Stimulated activated CD8-positive, alpha-beta memory T cell treated with anti-CD3 and anti-CD28 coated beads, Interleukin-15, amount 100 ng/mL, for 24 hours (primary cell): Measurements from ENCODE around the gene ZNF592.
"Not testable (repeated sequence)": the region's sequence is repeated elsewhere in the genome, so short reads cannot be mapped to it uniquely, and the experiment has no call there.

Source experiments
- DNase-seq: peaks from one replicate; pipeline ENCODE4 v3.0.0-alpha.2; 2020; ENCODE audit warnings: low read depth

Gene ZNF592

DNA sequence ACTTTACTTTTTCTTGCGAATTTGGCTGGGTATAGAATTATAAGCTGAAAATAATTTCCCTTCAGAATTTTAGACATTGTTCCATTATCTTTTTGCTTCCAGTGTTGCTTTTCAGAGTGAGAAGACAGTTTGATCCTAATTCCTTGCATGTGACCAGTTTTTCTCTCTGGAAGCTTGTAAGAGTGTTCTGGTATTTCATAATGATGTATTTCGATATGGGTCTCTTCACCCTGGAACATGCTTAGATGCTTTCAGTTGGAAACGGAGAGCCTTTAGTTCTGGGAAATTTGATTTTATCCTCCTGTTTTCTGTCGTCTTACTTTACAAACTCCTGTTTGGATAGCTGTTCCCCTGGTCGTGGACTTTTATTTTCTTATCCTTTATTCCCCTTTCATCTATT is 82.6 kb downstream of the ZNF592 start:
- no peak for DNase-seq

DNA sequence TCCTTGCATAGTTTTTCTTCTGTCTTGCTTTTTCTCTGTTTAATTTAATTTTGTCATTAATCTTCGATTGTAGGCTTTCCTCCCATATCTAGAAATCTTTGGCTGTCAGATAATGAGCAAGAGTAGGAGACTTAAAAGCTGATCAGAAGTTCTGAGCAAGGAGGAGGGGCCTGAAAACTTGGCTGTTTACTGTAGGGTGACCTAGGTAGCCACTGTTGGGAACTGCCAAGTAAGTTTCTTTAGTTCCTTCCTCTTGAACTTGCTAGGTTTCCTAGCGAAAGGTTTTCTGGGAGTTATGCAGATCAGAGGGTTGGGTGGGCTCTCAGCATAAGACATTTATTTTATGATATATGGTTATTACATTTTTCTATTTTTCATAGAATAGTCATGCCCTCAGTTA is 83.2 kb downstream of the ZNF592 start:
- no peak for DNase-seq

DNA sequence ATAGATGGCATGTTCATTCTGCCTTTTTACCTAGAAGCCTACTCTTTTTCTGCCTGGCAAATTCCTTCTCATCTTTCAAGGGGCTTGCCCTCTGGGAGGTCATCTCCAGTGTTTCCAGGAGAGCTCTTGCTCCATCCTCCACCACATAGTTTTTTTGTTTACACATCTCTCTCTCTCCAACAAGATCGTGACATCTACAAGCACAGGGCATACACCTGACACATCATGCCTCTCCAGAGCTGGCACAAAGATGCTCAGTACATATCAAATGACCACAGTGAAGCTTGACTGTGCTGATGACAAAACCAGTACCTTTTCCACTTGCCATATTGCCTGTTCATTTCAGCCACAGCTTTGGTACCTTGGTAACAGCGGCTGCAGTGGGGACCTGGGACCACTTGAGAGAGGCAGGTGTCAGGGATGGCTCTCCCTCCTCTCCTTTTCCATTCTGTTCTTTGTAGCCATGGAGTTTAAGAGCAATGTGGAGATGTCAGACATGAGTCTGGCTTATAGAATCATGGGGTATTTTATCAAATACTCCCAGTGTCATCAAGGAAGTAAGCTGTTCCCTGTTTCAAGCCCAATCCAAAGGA is 84.2 kb downstream of the ZNF592 start:
- no peak for DNase-seq

DNA sequence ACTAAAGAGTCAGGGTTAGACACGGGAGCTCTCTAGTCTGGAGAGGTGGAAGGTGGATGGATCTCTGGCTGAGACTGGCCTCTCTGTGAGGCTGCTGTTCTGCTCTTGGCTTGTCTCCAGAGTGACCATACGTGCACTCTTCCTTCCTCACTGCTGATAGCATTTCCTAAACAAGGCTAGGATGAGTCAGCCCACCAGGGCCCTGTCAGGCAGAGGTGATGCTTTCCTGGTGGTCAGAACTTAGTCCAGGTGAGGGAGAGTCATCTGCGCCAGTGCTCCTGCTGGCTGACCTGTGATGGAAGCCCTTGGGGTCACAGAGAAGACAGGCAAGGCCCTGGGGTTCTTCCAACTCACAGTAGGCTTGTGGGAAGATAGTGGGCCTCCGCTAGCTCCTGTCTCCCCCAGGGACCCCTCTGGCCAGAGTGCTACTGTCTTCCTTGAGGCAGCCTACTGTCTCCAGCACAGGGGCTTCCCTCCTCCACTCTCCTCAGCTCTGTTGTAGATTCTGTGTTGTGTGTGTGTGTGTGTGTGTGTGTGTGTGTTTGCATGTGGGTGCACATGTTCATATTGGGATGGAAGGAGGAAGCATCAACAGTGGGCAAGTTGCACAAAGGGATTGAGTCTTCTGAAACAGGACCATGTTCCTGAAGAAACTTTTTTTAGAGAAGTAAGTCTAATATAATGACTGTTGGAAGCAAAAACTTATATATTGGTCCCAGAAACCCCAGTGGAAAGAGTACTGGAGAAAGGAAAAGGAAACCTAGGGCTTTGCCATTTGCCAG is 85.2 kb downstream of the ZNF592 start:
- no peak for DNase-seq

DNA sequence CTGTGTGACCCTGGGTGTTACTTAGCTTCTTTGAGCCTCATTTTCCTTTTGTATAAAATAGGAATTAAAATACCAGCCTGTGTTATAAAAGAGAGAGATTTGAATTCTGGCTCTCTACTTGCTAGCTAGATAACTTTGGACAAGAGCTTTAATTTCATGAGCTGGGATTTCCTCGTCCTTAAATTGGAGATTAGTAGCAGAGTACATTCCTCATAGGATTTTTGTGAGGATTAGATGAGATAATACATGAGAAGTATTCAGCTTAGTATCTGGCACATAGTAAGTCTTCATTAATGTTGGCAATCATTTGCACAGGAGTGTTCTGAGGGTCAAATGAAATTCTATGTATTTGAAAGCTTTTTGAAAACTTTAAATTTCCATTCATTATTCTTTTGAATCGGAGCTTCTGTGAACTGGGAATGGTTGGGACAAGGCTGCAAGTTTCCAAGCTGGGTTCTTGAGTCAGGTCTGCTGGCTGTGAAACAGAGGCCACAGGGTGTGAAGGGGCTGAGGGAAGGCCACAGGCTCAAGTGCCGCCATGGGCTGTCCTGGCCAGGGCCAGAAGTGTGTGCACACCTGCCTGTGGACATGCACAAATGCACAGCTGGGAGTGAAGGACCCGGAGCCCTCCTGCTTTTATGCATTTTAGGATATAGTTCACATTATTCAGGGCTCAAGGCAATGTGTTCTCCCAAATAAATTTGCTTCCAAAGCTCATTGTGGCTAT is 86.0 kb downstream of the ZNF592 start:
- DNase-seq: no peak

DNA sequence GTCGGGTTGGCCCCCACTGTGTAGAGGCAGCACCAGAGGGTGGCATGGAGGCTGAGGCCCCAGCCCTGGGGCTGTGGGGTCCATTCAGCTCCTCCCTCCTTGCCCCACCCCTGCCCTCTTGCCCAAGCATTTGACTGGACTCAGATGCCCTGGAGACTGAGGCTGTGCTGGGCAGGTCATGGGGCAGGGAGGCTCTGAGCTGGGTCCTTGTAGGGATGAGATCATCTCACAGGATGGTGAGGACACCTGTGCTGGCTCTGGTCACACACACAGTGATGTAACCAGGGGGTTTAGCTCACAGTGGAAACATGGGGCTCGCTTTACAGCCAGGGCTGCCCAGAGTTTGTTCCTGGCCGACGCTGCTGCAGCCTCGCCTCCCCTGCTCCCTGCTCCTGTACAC is 86.6 kb downstream of the ZNF592 start:
- no peak for DNase-seq

DNA sequence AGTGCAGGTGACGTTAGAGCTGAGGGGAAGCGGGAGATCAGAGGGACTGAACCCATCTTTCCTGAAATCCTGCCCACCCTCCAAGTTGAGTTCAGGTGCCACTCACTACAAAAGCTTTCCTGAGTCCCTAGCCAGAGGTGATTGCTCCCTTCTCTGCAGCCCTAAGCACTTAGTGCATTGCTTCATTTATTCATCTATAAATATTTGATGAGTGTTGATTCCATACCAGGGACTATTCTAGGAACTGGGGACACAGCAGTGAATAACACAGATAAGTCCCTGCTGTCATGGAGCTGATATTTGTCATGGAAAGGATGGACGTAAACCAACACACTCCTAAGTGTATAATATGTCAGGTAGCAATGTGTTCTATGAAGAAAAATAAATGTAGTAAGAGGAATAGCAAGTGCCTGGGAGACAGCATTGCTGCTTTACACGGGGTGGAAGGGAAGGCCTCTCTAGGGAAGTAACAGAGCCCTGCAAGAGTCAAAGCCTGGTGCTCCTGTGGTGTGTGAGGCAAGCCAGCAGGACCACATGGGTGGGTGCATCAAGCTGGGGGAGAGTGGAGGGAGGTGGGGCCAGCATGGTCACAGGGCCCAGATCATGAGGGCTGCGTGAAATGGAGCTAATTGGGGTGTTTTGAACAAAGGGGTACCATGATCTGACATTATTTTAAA is 87.4 kb downstream of the ZNF592 start:
- no peak for DNase-seq

DNA sequence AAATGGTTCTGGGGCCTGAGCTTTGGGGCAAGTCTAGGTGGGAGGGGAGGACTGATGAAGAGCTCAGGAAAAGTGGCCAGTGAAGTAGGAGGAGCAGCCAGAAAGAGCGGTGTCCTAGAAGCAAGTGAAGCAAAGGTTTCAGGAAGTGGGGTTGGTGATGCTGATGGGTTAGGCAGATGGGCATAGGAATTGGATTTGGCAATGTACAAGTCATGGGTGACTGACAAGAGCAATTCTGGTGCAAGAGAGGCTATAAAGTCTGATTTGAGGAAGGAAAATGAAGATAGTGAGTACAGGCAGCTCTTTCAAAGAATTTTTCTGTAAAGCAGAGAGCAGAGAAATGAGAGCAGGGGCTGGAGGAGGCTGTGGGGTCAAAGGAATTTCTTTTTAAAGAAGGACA is 88.5 kb downstream of the ZNF592 start:
- DNase-seq: no peak

DNA sequence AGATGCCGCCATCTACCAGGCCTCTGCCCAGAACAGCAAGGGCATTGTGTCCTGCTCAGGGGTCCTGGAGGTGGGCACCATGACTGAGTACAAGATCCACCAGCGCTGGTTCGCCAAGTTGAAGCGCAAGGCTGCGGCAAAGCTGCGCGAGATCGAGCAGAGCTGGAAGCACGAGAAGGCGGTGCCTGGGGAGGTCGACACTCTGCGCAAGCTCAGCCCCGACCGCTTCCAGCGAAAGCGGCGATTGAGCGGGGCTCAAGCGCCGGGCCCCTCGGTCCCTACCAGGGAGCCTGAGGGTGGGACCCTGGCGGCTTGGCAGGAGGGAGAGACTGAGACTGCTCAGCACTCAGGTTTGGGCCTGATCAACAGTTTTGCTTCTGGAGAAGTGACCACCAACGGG is 91.3 kb downstream of the ZNF592 start:
- DNase-seq: no peak

DNA sequence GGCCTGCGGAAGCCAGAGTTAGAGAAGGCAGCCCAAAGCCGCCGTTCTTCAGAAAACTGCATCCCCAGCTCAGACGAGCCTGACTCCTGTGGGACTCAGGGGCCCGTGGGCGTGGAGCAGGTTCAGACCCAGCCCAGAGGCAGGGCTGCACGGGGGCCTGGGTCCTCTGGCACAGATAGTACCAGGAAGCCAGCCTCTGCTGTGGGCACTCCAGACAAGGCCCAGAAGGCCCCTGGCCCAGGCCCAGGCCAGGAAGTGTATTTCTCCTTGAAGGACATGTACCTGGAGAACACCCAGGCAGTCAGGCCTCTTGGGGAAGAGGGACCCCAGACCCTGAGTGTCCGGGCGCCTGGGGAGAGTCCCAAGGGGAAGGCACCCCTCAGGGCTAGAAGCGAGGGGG is 91.9 kb downstream of the ZNF592 start:
- no peak for DNase-seq

DNA sequence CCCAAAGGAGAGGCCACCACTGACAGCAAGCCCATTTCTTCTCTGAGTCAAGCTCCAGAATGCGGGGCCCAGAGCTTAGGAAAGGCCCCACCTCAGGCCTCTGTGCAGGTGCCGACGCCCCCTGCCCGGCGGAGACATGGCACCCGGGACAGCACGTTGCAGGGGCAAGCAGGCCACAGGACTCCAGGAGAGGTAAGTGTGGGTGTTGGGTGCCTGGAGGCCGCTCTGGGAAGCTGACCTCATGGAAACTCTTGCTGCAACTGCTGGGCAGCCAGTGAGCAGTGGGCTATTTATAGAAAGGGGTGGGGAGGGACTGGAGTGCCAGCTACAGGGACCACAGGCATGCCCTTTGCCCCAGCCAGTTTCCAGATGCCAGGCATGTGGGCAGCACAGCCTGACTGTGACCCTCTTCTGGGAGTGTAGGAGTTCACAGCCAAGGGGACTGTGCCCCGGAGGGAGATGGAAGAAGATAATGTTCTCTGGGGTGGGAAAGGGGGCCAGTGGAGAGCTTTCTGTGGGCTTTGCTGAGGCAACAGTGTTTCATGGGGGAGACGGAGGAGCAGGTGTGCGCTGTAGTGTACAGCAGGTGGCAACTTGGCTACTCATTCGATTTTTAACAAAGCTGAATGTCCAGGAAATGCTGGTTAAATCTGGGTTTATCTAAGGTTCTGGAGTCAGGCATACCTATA is 92.5 kb downstream of the ZNF592 start:
- no peak for DNase-seq

DNA sequence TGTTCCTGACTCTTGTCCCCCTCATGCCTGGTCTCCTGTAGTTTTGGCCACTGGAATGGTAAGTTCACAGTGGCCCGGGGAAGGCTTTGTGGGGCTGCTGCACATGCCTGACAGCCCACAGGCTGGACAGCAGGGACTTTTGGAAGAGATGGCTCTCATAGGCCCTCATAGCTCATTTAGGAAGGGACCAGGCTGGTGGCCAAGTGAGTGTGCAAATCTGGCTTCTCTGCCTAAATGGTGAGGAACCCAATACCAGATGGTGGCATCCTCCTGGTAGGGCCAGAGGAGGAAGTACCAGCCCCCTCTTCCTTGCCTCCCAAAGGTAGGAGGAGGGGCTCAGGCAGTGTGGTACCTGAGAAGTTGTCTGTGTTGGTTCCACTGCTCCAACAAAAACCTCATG is 94.4 kb downstream of the ZNF592 start:
- DNase-seq: no peak

DNA sequence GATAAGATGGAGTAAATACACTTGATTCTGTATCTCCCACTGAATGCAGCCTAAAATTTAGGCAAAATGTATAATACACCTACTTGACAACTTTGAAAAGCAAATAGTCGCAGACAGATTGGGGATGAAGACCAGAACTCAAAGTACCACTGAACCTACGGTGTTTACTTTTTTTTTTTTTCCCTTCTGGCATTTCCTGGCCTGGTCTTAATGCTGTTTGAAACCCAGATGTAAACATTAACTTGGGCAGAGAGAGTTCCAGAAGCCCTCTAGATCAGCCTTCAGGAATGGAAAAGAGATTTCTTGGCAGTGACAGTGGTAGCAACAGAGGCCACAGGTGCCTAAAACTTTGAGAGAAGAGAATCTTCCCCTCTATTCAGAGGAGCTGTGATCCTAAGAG is 96.6 kb downstream of the ZNF592 start:
- no peak for DNase-seq

DNA sequence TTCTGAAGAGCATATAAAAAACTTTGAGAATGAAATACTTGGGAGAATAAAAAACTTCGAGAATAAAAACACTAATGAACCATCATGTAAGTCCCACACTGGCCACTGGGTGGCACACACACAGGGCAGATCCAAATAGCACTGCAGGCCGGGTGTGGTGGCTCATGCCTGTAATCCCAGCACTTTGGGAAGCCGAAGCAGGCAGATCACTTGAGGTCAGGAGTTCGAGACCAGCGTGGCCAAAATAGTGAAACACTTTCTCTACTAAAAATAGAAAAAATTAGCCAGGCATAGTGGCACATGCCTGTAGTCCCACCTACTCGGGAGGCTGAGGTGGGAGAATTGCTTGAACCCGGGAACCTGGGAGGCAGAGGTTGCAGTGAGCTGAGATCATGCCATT is 97.2 kb downstream of the ZNF592 start:
- DNase-seq: not testable (repeated sequence)

DNA sequence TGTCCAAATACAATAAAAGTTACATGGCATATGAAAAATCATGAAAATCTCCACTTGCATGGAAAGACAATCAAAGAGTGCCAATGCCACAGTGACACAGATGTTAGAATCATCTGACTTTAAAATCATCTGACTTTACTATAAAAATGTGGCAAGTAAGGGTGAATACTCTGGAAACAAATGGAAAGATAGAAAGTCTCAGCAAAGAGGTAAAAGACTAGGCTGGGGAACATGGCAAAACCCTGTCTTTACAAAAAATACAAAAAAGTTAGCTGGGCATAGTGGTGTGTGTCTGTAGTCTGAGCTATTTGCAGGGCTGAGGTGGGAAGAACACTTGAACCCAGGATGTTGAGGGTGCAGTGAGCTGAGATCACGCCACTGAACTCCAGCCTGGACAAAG is 97.9 kb downstream of the ZNF592 start:
- DNase-seq: no peak

DNA sequence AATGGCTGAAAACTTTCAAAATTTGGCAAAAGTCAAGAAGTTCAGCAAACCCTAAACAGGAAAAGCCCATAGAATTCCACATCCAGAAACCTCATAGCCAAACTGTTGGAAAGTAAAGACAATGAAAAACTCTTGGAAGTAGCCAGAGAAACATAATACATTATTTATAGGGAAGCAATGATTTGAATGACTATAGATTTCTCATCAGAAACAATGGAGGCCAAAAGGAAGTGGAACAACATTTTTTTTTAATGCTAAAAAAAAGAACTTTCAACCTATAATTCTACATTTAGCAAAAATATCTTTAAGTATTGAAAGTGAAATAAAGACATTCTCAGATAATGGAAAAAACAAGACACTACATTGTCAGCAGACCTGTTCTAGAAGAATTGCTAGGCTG is 99.0 kb downstream of the ZNF592 start:
- DNase-seq: no peak

DNA sequence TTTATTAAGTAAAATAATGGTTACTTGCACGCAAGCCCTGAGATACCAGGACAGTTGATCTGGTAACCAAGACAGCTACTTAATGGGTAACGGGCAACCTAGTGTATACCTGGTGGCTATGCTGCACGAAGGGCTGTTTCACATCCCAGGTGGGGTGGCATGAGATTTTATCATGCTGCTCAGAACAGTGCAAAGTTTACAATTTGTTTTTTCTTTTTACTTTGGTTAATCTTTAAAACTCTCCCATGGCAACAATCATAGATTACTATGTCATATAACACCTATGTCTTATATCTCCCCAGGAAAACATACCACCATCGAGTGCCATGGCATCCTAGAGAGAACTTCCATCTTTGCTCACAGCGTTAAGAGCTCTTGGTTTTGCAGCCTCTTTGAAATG is 103.8 kb downstream of the ZNF592 start:
- DNase-seq: no peak

DNA sequence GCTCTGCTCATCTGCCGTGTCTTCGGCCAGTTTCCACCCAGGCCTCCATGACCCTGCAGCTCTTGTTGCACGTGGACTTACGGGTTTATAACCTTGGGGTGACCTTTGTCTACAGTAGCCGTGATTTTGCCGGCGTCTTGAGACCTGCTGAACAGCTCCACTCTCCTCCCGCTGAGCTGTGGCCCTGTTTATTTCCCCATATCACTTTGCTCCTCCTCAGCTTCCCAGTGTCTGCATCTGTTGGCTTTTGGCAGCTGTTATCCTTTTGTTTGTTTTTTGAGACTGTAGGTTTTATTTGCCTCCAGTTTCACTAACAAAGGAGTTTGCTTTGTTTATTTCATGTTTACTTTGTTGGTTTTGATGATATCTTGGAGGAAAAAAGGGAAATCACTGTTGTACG is 106.7 kb downstream of the ZNF592 start:
- no peak for DNase-seq

DNA sequence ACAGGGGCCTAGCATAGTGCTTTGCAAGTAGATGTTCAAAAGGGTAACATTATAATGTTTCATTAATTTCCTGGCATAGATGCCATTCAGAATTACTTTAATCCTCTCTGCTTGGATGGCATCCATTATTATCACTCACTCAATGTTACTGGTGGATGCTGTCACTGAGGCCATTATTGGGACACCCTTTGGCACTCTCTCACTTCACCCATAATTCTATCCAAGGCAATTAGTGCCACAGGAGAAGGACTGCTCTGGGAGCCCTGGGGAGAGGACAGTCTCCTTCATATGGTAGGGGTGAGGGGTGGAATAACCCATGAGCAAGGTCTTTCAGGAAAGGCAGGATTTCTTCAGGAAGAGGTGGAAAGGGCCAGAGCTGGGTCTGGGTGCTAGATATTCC is 107.4 kb downstream of the ZNF592 start:
- no peak for DNase-seq
